HCT116 (cell line): ENCODE results near the gene FLYWCH1. TPM values are rescaled to one million over a fixed set of nuclear protein-coding genes. Genes with fewer than 3 reads are reported as not detected.
A peak's percentile ranks its signal among the peaks of the same experiment; 100 is the strongest.

Experiments
- ATAC-seq: fragments of 200-7000 bp; cut with Tn5 transposase; 2 replicates; pipeline ENCODE4 v1.9.1; 2020; ENCODE audit warnings: mild to moderate bottlenecking, moderate library complexity
- BruUV-seq: library from RNA; stranded (reverse); fragments of 400-500 nt; replicated peaks from 2 replicates; lab custom pipeline; 2021; lab: Mats Ljungman, UMichigan
- CTCF ChIA-PET: fragments of 300-600 bp; sonication (Branson Sonifier 250); formaldehyde crosslinking; loops from one replicate; lab custom pipeline; 2021; ENCODE audit warnings: antibody characterized with exemption; lab: Charles Lee
- POLR2A ChIA-PET: fragments of 300-600, 350-600 bp; sonication (Branson Sonifier 250); formaldehyde crosslinking; loops from one replicate; lab custom pipeline; 2021; ENCODE audit warnings: antibody characterized with exemption; lab: Charles Lee
- RAD21 ChIA-PET, 2 experiments: fragments of 300-600 bp; sonication (Branson Sonifier 250); formaldehyde crosslinking; loops; one replicate each; lab custom pipeline; 2023; ENCODE audit warnings: low total read pairs in 2 of 2; ENCODE audit not compliant: uncharacterized antibody in 2 of 2, unreplicated experiment in 2 of 2, low non-redundant PET in 1 of 2; lab: Charles Lee
- DNase-seq: peaks from one replicate; pipeline ENCODE4 v3.0.0-alpha.2; 2010; ENCODE audit warnings: low read depth, low spot score
- H2AFZ ChIP-seq: fragments of 200-600 bp; shearing (Covaris generic), sonication (generic); 2 replicates; pipeline ENCODE4 v1.6.1; 2017; ENCODE audit warnings: low read depth, mixed run types, mixed read lengths, antibody characterized with exemption, low read length; ENCODE audit not compliant: poor library complexity, severe bottlenecking
- H3K27ac ChIP-seq: 2 replicates; pipeline ENCODE4 v1.5.1; 2012; ENCODE audit warnings: low read depth, low read length
- H3K27me3 ChIP-seq: fragments of 200-600 bp; sonication (generic); 2 replicates; pipeline ENCODE4 v1.6.1; 2016; ENCODE audit warnings: mixed run types, low read length, mixed read lengths; ENCODE audit not compliant: insufficient read depth
- H3K36me3 ChIP-seq, 2 experiments: fragments of 200-500 bp in 1 of 2; fragments of 200-600 bp in 1 of 2; sonication (Bioruptor generic) in 1 of 2; sonication (generic) in 1 of 2; 2 replicates each; pipeline versions ENCODE4 v1.5.1 to v1.6.1; 2014 to 2016; ENCODE audit warnings: low read length in 2 of 2, inconsistent platforms in 1 of 2, mixed read lengths in 1 of 2, mixed run types in 1 of 2; ENCODE audit not compliant: insufficient read depth in 2 of 2, control insufficient read depth in 1 of 2
- H3K4me1 ChIP-seq, 2 experiments: fragments of 200-600 bp in 1 of 2; sonication (generic) in 1 of 2; 2 replicates each; pipeline versions ENCODE4 v1.5.1 to v1.6.1; 2012 to 2017; ENCODE audit warnings: low read length in 2 of 2, inconsistent platforms in 1 of 2, mild to moderate bottlenecking in 1 of 2, mixed read lengths in 1 of 2, mixed run types in 1 of 2, moderate library complexity in 1 of 2; ENCODE audit not compliant: insufficient read depth in 2 of 2, control insufficient read depth in 1 of 2
- H3K4me2 ChIP-seq: fragments of 200-600 bp; sonication (generic); 2 replicates; pipeline ENCODE4 v1.6.1; 2017; ENCODE audit warnings: mixed run types, low read length, mixed read lengths
- H3K4me3 ChIP-seq, 2 experiments: fragments of 200-600 bp in 1 of 2; sonication (generic) in 1 of 2; replicated peaks in 1 of 2; 2 replicates each; pipeline ENCODE4 v1.5.1; 2011 to 2016; ENCODE audit warnings: low read length in 2 of 2, control low read depth in 1 of 2, low read depth in 1 of 2, mild to moderate bottlenecking in 1 of 2, mixed read lengths in 1 of 2, mixed run types in 1 of 2
- H3K79me2 ChIP-seq: fragments of 200-600 bp; sonication (generic); 2 replicates; pipeline ENCODE4 v1.6.1; 2017; ENCODE audit warnings: mild to moderate bottlenecking, mixed run types, low read length, moderate library complexity, mixed read lengths; ENCODE audit not compliant: insufficient read depth
- H3K9ac ChIP-seq: fragments of 200-600 bp; sonication (generic); 2 replicates; pipeline ENCODE4 v1.6.1; 2016; ENCODE audit warnings: low read length, mixed read lengths
- H3K9me2 ChIP-seq: fragments of 200-600 bp; sonication (generic), shearing (Covaris generic); 2 replicates; pipeline ENCODE4 v1.6.1; 2017; ENCODE audit warnings: mixed run types, mild to moderate bottlenecking, moderate library complexity; ENCODE audit not compliant: insufficient read depth
- H3K9me3 ChIP-seq, 2 experiments: fragments of 200-500 bp in 1 of 2; fragments of 200-600 bp in 1 of 2; sonication (Bioruptor generic) in 1 of 2; sonication (generic) in 1 of 2; 2 replicates each; pipeline ENCODE4 v1.6.1; 2014 to 2017; ENCODE audit warnings: low read length in 2 of 2, mixed read lengths in 2 of 2, inconsistent platforms in 1 of 2, low read depth in 1 of 2, mild to moderate bottlenecking in 1 of 2, mixed run types in 1 of 2, moderate library complexity in 1 of 2; ENCODE audit not compliant: control insufficient read depth in 1 of 2, insufficient read depth in 1 of 2
- H4K20me1 ChIP-seq: fragments of 200-600 bp; sonication (generic), shearing (Covaris generic); 2 replicates; pipeline ENCODE4 v1.6.1; 2017; ENCODE audit warnings: mixed run types, mild to moderate bottlenecking, moderate library complexity; ENCODE audit not compliant: insufficient read depth
- ATF3 ChIP-seq: IDR thresholded peaks from 2 replicates; pipeline ENCODE4 v1.6.1; 2012
- CBX3 ChIP-seq: IDR thresholded peaks from 2 replicates; pipeline ENCODE4 v1.6.1; 2012; ENCODE audit warnings: low read depth
- CEBPB ChIP-seq: IDR thresholded peaks from 2 replicates; pipeline ENCODE4 v1.6.1; 2012; ENCODE audit warnings: low read depth
- CTCF ChIP-seq, 3 experiments: fragments of 200-600 bp in 1 of 3; sonication (generic) in 1 of 3; IDR thresholded peaks in 2 of 3; conservative IDR thresholded peaks in 1 of 3; 2 replicates each; pipeline ENCODE4 v1.5.1; 2012 to 2017; ENCODE audit warnings: low read depth in 2 of 3, low read length in 2 of 3, antibody characterized with exemption in 1 of 3, borderline replicate concordance in 1 of 3, control low read depth in 1 of 3, mild to moderate bottlenecking in 1 of 3, mixed read lengths in 1 of 3, mixed run types in 1 of 3, moderate library complexity in 1 of 3; ENCODE audit not compliant: insufficient read depth in 1 of 3
- EGR1 ChIP-seq: IDR thresholded peaks from 2 replicates; pipeline ENCODE4 v1.6.1; 2012; ENCODE audit warnings: low read depth
- EZH2 ChIP-seq: fragments of 200-600 bp; sonication (generic); IDR thresholded peaks from 2 replicates; pipeline ENCODE4 v1.6.1; 2017; ENCODE audit warnings: antibody characterized with exemption, mixed run types
- EZH2phosphoT487 ChIP-seq: fragments of 200-600 bp; IDR thresholded peaks from 2 replicates; pipeline ENCODE4 v1.6.1; 2018; ENCODE audit warnings: antibody characterized with exemption, borderline replicate concordance
- MAX ChIP-seq: IDR thresholded peaks from 2 replicates; pipeline ENCODE4 v1.6.1; 2012
- POLR2A ChIP-seq: IDR thresholded peaks from 2 replicates; pipeline ENCODE4 v1.7.0; 2011; ENCODE audit warnings: borderline replicate concordance; ENCODE audit not compliant: insufficient read depth, insufficient read length; ENCODE audit errors: extremely low read depth
- POLR2AphosphoS5 ChIP-seq: IDR thresholded peaks from 2 replicates; pipeline ENCODE4 v1.6.1; 2011; ENCODE audit warnings: mild to moderate bottlenecking, low read depth, low read length, moderate library complexity
- RAD21 ChIP-seq: IDR thresholded peaks from 2 replicates; pipeline ENCODE4 v1.6.1; 2012; ENCODE audit warnings: low read depth, mild to moderate bottlenecking
- REST ChIP-seq: IDR thresholded peaks from 2 replicates; pipeline ENCODE4 v1.6.1; 2012; ENCODE audit warnings: low read depth
- SIN3A ChIP-seq: IDR thresholded peaks from 2 replicates; pipeline ENCODE4 v1.6.1; 2012; ENCODE audit warnings: low read depth
- SP1 ChIP-seq: IDR thresholded peaks from 2 replicates; pipeline ENCODE4 v1.6.1; 2012; ENCODE audit warnings: low read depth
- SRF ChIP-seq: IDR thresholded peaks from 2 replicates; pipeline ENCODE4 v1.6.1; 2012; ENCODE audit warnings: low read depth
- TCF7L2 ChIP-seq: IDR thresholded peaks from 2 replicates; pipeline ENCODE4 v1.7.0; 2011; ENCODE audit warnings: borderline replicate concordance, inconsistent platforms; ENCODE audit not compliant: insufficient read depth, insufficient read length; ENCODE audit errors: extremely low read depth
- YY1 ChIP-seq: IDR thresholded peaks from 2 replicates; pipeline ENCODE4 v1.6.1; 2011; ENCODE audit warnings: low read length, low read depth, moderate library complexity, mild to moderate bottlenecking; ENCODE audit not compliant: insufficient replicate concordance; ENCODE audit errors: extremely low read depth
- ZBTB33 ChIP-seq: IDR thresholded peaks from 2 replicates; pipeline ENCODE4 v1.6.1; 2011; ENCODE audit warnings: mild to moderate bottlenecking, low read length, moderate library complexity; ENCODE audit not compliant: insufficient replicate concordance; ENCODE audit errors: extremely low read depth
- ZFX ChIP-seq: fragments of 450-650 bp; IDR thresholded peaks from 2 replicates; pipeline ENCODE4 v1.6.1; 2017
- intact Hi-C: fragments of 100-400 bp; cut with micrococcal nuclease; formaldehyde crosslinking; loops from 2 replicates; pipeline ENCODE4 v1.10.0; 2022
- total RNA-seq: library from RNA; stranded (reverse); gene quantifications from one replicate; pipeline ENCODE4 v1.2.1, GENCODE V29; 2021; ENCODE audit not compliant: unreplicated experiment

Gene FLYWCH1
- total RNA-seq, 1 experiment from 2014 or later, result 66.6 TPM

GRCh38 chr16:2955779-2956578 lies 44.2 kb downstream of the FLYWCH1 start:
- CTCF ChIA-PET, result no interaction called here

More at GRCh38 chr16:2955779-2956578, 44.2 kb downstream of the FLYWCH1 start:
- no peak overlapping the region; the same call in 1 of the 2 replicates for H3K27ac ChIP-seq
- H3K4me2 ChIP-seq, result peak overlapping the region; percentile 23; the same call in 1 of the 2 replicates
- H3K4me1 ChIP-seq, result peaks cover 0 to 17% of the 10 kb centered on the region in 2 experiments; a peak in 2 of 4 replicates
- POLR2A ChIA-PET, result no interaction called here
- no peaks in the 10 kb centered on the region for H4K20me1 ChIP-seq
- H2AFZ ChIP-seq, result no peak overlapping the region
- no peaks in the 10 kb centered on the region for H3K36me3 ChIP-seq
- intact Hi-C loops, result no loop called here
- H3K9me2 ChIP-seq, result no peaks in the 10 kb centered on the region
- H3K9ac ChIP-seq, result no peak overlapping the region
- no peaks in the 10 kb centered on the region for H3K79me2 ChIP-seq
- ATAC-seq (no peak), DNase-seq (no peak)
- TF ChIP-seq EZH2phosphoT487 (no peak), POLR2AphosphoS5 (no peak), YY1 (no peak), CBX3 (no peak), CTCF (IDR thresholded peaks at IDR 0.05 in 2 of 3, conservative IDR thresholded peaks at IDR 0.05 in 1 of 3; ENCODE audit: borderline replicate concordance in 1 of 3, insufficient read depth in 1 of 3, low read depth in 2 of 3, low read length in 2 of 3) (no peak), ZBTB33 (no peak), REST (no peak), RAD21 (no peak), MAX (no peak), EGR1 (no peak), ATF3 (no peak), SIN3A (no peak), SRF (no peak), TCF7L2 (no peak), POLR2A (no peak), SP1 (no peak), ZFX (no peak), CEBPB (no peak), EZH2 (no peak)
- no peak overlapping the region for H3K4me3 ChIP-seq
- RAD21 ChIA-PET, result no interaction called here
- no TSS peak for BruUV-seq
- no peaks in the 10 kb centered on the region for H3K9me3 ChIP-seq
- no peaks in the 10 kb centered on the region for H3K27me3 ChIP-seq
